D341Med (cell line): ENCODE measurements around the gene RBMS1.

ENCODE experiments used
- DNase-seq: peaks from one replicate; pipeline ENCODE4 v3.0.0; 2012; ENCODE audit warnings: low spot score

RBMS1 gene

DNA sequence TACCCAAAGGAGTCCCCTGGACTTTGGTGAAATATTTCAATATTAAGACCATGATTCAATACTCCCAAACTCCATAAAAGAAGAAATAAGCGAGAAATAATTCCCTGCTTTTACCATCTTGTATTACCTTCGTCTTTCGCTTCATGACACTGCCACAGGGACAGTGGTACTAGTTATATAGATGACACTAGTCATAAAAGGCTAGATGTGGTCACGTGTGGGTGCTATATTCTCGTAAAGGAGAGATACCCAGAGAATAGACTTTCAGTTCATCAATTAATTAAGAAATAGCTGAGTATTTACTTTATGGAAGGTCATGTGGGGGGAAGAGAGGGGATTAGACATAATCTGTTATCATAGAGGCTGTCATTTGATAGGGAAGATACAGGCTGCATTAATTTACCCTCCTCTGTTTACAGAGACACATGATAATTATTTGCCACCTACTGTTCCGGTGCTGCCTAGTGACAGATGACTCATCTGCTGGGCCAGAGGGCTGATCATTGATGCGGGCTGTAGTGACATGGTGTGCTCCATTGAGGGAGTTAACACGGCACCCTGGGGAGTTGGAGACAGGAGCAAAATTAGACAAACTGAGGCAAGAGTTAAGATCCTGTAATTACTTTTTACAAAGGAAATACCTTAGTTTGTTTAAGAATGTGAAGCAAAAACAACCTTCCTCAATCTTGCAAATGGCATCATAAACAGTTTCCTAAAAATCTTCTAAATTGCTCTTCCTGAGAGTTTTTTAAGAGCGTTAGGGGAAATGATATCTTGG is 215.3 kb downstream of the RBMS1 start:
- DNase-seq: no peak

DNA sequence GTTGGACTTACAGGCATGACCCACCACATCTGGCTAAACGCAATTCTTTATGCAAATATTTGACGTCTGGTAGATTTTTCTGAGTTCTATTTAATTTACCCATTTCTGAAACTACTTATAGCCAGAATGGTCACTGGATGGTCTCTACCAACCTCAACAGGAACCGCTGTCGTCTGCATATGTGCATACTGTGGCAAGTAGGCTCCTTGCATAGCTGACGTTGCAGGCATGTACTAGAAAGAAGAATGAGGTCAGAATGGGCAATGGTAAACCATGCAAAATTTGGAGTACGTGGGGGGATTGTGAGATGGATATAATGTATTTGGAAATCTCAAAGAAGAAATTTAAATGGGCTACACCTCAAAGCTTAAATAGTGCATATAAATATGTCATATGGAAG is 216.5 kb downstream of the RBMS1 start:
- no peak for DNase-seq

DNA sequence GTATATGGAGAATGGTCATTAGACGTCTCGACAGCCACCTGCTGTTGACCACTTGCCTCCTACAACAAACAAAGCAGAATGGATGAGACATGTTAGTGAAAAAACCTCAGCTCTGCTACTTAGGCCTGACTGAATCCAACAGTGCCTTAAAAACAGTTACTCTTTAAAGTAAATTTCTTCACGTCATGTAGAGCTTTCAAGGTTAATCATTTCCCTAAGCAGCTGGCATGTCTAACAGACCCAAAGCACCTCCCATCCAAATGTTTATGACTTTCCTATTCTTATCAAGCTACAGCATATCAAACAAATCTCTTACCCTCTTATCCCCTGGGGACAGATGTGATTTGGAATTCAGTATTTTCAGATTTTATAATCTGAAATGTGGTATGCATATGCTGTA is 218.0 kb downstream of the RBMS1 start:
- no peak for DNase-seq

DNA sequence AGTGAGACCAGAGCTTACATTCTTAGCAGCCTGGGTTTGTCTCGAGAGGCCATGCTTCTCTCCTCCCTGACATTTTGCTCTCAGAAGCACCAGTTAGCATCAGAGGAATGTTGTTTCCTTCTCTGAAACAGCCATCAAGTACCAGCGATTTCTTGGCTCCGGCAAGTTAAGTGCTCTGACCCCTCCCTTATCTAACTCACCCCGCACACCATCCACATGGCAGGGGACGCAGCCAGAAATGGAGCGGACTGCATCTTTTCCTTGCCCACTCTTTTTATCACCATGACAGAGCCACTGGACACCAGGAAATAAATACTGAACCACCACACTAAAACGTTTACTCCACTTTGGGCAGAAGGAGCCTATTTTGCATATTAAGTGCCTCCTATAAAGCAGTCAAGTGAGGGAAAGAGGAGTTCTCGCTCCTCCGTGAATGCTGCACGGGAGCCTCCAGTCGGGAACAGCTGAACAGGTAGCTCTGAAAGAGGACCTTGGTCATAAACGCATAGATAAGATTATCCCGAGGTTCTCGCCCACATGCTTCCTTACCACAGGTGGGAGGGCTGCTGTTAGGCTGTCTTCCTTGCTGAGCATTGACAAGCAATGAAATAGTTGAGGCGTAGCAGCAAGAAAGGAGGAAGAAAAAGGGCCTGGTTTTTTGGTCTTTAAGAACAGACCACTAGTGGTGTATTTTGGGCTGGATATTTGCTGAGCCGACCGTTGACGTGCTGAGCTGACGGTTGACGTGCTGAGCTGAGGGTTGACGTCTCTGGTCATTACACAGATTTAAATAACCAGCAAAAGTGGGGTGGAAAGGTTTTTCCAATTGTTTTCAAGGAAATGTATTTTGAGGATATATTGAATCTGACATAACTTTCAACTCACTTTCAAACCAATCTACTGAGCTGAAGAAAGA is 222.2 kb downstream of the RBMS1 start:
- DNase-seq: no peak

DNA sequence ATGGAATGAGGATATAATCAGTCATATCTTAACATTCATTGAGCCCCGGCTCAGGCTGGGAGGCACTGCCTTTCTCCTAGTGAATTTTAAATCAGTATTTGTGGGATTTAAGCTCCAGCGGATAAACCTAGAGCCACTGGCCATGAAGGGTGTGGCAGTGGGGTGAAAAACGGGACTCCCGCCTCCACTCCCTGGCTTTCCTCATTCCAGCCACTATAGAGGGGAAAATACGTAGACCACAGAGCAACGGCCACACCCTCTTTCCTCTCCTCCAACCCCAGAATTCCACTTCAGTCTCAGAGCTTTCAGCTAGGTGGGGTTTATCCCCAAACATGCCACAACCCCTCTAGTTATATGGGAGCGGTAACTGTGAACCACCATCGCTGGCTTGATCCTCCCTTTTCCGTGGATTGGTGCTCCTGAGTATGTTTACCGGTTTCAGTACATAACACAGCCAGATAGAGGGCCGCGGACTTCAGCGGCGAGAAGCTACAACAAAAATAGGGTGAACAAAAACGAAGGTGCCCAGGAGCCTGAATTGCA is 223.0 kb downstream of the RBMS1 start:
- DNase-seq: no peak

DNA sequence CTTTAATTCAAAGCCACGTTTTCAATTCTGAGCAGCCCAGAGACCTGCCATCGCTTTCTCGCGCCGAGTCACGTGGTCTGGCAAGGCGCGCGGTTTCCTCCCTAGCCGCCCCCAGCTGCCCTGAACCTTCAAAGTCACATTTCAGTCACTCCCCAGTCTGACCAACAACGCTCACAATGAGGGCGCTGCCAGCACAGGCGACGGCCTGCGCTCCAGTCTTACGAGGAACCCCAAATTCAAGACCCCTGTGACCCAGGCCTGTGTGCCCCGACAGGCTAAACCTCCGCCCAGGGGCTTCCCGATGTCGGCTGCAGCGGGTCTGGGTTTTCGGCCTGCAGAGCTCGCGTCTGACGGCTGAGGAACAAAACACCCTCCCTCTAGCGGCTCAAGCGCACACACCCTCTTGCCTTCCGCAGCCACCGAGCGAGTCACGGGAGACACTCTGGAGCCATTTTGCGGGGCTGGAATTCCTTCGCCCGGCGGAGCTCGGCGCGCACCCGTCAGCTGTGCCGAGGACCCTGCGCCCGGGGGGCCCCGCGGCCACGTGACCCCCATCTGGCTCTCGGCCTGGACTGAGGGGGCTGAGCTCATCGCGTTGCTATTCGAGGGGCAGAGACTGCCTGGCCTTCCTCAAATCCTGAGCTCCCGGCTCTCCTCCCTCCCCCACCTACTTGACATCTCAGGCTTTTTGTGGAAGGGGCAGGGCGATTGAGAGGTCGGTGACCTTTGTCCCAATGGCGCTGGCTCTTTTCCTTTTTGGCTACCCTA is 223.6 kb downstream of the RBMS1 start:
- DNase-seq: peak; percentile 84

DNA sequence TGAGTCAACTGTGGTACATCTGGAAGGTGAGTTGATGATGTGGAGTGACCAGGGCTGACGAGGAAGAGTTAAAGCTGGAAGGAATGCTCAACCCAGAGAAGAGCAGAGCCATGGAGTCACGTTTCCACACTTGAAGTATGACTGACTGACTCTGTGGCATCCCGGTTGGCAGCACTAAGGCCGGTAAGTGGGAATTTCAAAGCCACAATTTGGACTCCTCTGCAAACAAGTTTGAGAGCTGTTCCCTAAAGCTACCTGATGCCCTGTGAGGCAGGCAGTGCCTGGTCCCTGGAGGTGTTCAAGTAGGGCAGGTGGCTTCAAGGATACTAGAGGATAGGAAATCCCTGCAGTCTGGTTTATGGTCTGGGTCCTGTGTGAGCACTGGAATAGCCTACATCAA is 224.2 kb downstream of the RBMS1 start:
- no peak for DNase-seq

DNA sequence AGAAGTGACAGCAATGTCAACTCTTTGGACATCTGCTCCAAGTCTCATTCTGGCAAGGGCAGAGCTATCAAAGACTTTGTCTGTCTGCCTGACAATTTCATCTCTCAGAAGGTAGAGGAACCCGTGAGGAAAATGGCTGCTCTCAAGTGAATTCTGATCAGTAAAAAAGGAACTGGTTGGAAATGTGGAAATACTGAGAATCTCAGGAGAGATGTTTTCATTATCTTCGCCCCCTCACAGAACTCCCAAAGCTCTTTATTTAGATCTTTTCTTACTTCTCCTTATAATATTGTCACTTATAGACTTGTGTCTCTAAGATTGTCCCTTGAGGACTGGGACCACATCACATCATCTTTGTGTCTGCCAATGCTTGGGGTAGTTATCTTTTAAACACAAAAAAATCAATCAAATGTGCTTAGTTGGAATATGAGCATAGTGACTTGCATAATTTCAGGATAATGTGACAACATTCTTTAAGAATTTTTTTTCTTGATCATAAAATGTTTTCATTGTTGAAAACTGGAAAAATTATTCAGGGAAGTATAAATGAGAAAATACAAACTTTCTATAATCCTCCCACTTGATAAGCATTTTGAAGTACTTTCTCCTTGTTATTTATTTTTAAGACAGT is 225.3 kb downstream of the RBMS1 start:
- DNase-seq: no peak

DNA sequence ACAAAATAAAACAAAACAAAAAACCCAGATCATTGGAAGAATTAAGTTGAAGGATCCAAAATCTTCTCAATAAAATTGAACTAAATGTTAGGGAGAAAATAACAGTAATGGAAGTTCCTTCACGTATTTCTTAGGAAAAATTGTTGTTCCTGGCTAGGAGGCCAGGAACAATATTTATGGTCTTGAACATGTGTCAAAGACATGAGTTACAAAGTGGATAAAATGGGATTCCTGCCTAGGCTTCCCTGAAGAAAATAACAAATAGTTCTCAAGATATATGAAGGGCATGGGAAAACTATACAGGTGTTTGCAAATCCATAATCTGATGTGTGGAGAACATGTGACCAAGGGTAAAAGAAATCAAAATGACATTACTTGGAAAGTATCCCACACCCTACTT is 225.9 kb downstream of the RBMS1 start:
- no peak for DNase-seq

DNA sequence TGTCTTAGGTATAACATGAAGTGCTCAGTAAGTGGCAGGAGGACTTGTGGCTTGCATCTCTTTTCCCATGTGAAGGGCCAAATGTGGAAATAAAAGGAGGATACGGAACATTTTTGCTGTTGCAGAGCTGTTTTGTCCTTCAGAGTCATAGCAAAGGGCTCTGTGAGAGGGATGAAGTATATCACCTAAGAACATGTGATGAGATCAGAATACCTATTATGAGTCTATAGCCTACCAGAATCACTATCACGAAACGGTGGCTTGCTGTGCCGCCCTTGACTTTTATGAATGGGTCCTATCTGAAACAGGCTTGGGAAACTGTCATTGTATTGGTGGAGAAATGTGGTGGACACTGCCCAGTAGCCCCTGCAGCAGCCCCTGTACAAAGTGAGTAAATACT is 226.6 kb downstream of the RBMS1 start:
- no peak for DNase-seq

DNA sequence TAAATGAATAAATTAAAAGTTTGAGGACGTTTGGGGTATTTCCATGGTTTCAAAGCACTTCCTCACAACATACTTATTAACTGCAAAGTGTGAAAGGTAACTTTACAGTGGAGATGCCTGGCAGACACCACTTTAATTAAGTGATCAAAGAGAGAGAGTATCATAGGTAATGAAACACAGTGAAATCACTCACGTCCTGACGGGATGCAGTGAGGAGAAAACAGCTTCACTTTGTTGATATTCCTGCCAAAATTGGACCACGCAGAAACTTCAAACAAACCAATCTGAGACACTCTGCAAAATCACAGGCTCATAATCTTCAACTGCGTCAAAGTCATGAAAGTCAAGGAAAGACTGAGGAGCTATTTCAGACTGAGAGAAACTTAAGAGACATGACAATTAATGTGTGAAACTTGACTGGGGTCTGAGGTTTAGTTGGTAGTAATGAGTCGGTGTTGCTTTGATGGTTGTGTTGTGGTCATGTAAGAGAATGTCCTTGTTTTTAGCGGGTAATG is 227.5 kb downstream of the RBMS1 start:
- DNase-seq: no peak

DNA sequence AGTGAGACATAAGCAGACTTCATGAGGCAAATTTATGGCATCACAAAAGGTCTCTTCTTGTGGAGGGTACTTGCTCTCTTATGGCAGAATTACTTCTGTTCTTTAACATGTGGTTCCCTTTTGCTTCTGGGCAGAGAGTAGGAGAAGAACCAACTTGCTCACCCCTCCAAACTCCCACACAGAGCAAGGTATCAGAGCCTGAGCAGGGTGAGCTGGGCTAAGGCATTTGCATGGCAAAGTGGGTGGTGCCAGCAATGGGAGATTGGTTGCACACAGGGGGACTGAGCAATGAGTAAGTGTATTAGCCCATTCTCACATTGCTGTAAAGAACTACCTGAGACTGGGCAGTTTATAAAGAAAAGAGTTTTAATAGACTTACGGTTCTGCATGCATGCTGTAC is 229.3 kb downstream of the RBMS1 start:
- no peak for DNase-seq

DNA sequence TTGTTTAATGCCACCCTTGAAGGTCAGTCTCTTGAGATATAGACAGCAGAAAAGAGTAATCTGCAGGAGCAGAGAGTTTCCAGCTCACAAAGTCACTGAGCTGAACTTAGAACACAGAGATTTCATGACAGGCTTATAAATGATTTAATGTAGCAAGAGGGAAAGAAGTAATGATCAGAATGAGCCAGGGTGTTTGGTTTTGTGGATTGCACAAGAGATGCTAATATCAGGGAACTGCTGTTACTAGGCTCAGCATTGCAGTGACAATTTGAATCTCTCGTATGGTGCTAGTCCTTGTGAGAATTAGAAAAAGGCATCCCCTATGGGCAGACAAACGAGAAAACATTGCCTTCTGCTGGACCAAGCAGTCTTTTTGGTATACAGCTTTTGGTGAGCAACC is 231.9 kb downstream of the RBMS1 start:
- DNase-seq: no peak

DNA sequence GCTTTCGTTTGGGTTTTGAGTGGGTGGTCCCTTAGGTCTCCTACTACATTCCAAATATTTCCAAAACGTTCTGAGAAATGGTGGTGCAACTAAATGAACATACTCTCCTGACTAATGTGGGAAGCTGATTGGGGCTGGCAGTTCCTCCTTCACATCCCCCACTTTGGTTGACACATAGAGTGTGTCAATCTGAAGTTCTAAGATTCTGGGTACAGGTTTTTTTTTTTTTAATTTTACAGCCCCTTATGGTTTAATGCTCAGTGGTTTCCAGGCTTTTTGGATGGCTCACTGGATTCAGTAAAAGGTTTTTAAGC is 235.2 kb downstream of the RBMS1 start:
- DNase-seq: no peak

DNA sequence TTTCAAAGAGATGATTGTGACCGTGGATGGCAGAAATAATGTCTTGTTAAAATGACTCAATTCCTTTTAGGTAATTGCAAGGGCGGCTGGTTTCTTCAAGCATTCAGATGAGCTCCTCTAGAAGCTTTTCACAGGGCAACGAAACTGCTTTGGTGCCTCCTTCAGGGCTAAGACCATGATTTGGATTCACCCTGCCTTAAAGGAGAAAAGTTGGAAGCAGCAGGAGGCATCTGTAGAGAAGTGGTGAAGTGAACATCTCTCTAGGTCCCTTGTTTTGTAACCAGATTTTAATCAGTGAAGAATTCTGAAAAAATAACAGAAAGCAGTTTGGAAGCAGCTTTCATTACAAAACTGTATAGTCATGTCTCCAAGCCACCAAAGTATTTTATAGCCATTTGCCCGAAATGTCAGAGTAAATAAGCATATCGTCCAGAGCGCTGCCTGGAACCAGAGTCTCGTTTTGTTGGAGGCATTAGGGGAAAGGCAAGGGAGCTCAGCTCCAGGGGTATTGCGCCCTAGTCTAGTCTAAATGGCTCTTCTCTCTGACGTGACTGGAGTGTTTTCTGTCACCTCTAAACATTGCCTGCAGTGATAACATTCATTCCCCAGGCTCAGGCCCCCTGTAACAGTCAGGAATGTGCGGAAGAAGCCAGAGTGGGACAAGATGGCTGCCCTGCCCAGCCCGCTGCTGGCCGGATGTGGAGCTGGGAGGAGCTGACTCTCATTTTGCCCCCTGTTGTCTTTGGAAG is 235.7 kb downstream of the RBMS1 start:
- DNase-seq: no peak

DNA sequence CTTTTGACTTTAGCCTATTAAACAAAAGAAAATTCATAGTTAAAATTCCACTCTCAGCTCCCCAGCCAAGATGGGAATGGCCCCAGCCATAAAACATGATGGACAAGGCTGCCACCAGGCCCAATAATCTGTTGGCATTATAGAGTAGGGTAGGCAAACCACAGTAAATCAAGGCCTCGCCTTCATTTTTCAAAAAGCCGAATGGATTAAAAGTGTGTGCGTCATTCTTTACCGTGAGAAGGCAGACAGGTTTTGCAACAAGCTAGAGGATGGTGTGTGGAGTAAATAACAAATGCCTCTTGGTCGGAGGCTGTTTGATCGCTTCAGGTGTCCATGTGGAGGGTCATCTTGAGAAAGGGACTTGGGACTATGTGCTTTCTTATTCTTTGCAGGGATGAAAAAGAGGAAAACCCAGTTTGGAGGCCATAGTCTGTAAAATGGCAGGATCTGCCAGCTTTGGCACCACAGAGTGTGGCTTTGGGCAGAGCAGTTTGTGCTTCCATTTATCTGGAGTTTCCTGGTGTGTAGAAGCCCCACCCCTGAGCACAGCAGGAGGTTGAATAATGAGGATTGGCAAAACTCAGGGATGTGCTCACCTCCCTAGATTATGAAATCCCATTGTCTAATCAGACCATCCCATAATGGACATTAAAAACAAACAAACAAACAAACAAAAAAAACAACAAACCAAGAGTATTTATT is 236.4 kb downstream of the RBMS1 start:
- no peak for DNase-seq

DNA sequence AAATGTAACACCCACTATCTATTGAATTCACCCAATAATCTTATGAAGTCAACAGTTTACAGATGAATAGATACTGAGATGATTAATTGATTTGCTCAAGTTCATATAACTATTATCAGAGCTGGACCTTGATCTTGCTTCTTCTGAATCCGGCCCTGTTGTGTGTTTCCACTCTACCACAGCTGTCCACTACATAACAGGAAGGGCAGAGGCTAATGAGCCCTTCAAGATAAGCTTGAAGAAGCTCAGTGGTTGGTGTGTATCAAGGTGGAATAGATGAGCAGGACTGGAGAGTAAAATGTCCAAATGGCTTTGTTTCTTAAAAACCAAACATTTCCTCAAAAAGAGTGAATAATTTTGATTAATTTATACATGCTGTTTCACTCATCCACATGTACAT is 237.1 kb downstream of the RBMS1 start:
- DNase-seq: no peak

DNA sequence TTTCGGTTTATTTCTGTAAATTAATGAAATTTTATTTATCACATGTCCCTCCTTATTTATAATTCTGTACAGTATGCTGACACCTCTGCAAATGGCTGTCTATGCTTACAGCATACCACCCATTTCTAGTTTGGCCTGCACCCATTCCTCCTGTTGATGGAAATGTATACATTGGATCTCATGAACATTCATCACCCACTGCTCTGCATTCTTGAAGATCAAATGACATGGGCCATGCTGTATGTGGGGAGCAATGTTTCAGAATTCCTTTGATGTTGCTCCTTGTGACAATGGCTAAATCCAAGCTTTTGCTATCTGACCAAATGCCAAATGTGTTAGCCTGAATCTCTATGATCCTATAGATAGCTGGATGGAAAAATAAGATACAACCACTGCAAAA is 238.2 kb downstream of the RBMS1 start:
- no peak for DNase-seq

DNA sequence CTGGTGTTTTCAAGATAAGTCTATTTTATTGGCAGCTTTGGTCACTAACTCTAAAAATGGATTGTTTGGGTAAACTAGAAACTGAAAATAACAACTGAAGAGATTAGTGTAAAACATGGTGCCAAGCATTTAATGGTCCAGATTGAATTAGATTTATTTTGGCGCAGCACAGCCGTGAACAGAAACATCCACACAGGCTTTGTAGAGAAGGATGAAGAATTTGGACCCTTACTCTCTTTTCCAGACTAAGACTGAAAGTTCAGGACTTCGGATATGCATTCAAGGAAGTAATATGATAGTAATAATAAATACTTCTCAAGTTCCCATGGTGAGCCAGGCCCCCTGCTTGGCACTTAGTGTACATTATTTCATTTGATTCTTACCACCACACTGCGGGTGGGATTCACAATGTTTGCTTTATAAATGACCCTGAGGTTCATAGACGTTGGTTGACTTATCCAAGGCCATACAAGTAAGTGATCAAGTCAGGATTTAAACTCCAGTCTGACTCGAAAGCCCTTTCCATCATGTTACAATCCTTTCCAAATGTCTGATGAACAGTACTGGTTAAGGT is 239.3 kb downstream of the RBMS1 start:
- DNase-seq: no peak
